ENCODE results near the gene CHSY1.

The CHSY1 gene

GRCh38 chr15:101146118-101146702, 105.6 kb downstream of the CHSY1 start:
- TF ChIP-seq SIN3A (IDR thresholded peaks at IDR 0.05; ENCODE audit: borderline replicate concordance, insufficient read depth, low read length), result no peak
- TF ChIP-seq TAF1 (IDR thresholded peaks at IDR 0.05; ENCODE audit: borderline replicate concordance, insufficient read depth, low read length), result no peak
- no peak for TF ChIP-seq REST (IDR thresholded peaks at IDR 0.05; ENCODE audit: insufficient read depth in 1 of 2, low read depth in 2 of 2, low read length in 2 of 2)
- TF ChIP-seq FOXP2 (optimal IDR thresholded peaks at IDR 0.05; ENCODE audit: borderline replicate concordance, extremely low read depth, extremely low read length, insufficient read depth), result no peak

DNA sequence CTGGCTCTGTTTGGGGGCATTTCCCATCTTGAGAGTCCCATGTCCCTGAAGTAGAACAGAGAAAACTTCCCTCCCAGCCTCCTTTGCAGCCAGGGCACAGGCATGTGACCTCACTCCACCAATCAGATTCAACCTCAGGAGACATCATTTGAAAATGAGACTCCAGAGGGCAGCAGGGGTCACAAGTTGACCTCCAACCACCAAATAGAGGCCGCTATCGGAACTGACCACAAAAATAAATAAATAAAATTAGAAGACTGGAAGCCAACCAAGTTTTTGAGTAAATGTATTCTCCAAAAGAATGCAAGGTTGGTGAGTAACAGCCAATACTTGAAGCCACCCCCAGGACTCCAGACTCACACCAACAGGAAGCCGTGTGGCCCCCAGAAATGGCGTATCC, 106.5 kb downstream of the CHSY1 start:
- TF ChIP-seq FOXP2 (optimal IDR thresholded peaks at IDR 0.05; ENCODE audit: borderline replicate concordance, extremely low read depth, extremely low read length, insufficient read depth), result no peak
- no peak for TF ChIP-seq REST (IDR thresholded peaks at IDR 0.05; ENCODE audit: insufficient read depth in 1 of 2, low read depth in 2 of 2, low read length in 2 of 2)
- TF ChIP-seq TAF1 (IDR thresholded peaks at IDR 0.05; ENCODE audit: borderline replicate concordance, insufficient read depth, low read length), result no peak
- TF ChIP-seq SIN3A (IDR thresholded peaks at IDR 0.05; ENCODE audit: borderline replicate concordance, insufficient read depth, low read length), result no peak
- no peak for TF ChIP-seq POLR2AphosphoS5 (IDR thresholded peaks at IDR 0.05; ENCODE audit: low read depth, low read length)

- TF ChIP-seq REST (IDR thresholded peaks at IDR 0.05; ENCODE audit: insufficient read depth in 1 of 2, low read depth in 2 of 2, low read length in 2 of 2), result no peak
- no peak for TF ChIP-seq FOXP2 (optimal IDR thresholded peaks at IDR 0.05; ENCODE audit: borderline replicate concordance, extremely low read depth, extremely low read length, insufficient read depth)
These were observed 108.5 kb downstream of the CHSY1 start for GRCh38 chr15:101143321-101143720.

- no peak for TF ChIP-seq FOXP2 (optimal IDR thresholded peaks at IDR 0.05; ENCODE audit: borderline replicate concordance, extremely low read depth, extremely low read length, insufficient read depth)
- TF ChIP-seq TAF1 (IDR thresholded peaks at IDR 0.05; ENCODE audit: borderline replicate concordance, insufficient read depth, low read length), result no peak
- no peak for TF ChIP-seq POLR2AphosphoS5 (IDR thresholded peaks at IDR 0.05; ENCODE audit: low read depth, low read length)
- no peak for TF ChIP-seq SIN3A (IDR thresholded peaks at IDR 0.05; ENCODE audit: borderline replicate concordance, insufficient read depth, low read length)
- TF ChIP-seq REST (IDR thresholded peaks at IDR 0.05; ENCODE audit: insufficient read depth in 1 of 2, low read depth in 2 of 2, low read length in 2 of 2), result no peak
These were observed 109.1 kb downstream of the CHSY1 start for GRCh38 chr15:101142711-101143110.

DNA sequence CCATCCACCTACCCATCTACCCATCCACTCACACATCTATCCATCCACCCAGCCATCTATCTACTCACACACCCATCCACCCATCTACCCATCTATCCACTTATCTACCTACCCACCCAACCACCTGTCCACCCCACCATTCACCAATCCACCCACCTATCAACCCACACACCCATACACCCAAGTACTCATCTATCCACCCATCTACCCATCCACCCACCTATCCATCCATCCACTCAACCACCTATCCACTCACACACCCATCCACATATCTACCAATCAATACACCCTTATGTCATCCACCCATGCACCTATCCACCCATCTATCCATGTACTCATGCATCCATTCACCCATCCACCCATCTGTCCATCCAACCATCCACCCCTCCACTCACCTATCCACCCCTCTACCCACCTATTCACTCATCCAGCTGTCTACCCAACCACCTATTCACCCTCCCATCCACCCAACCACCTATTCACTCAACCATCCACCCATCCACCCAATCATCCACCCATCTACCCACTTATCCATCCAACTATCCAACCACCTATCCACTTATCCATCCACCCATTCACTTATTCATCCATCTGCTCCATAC, 109.8 kb downstream of the CHSY1 start:
- TF ChIP-seq POLR2AphosphoS5 (IDR thresholded peaks at IDR 0.05; ENCODE audit: low read depth, low read length) (no peak), REST (IDR thresholded peaks at IDR 0.05; ENCODE audit: insufficient read depth in 1 of 2, low read depth in 2 of 2, low read length in 2 of 2) (no peak), TAF1 (IDR thresholded peaks at IDR 0.05; ENCODE audit: borderline replicate concordance, insufficient read depth, low read length) (no peak), SIN3A (IDR thresholded peaks at IDR 0.05; ENCODE audit: borderline replicate concordance, insufficient read depth, low read length) (no peak), FOXP2 (optimal IDR thresholded peaks at IDR 0.05; ENCODE audit: borderline replicate concordance, extremely low read depth, extremely low read length, insufficient read depth) (no peak)

Data from PFSK-1 (cell line).